Right lobe of liver (tissue), 6 donors: ENCODE results near the gene NF1. TPM values are rescaled to one million over a fixed set of nuclear protein-coding genes. Genes with fewer than 3 reads are reported as not detected.

Experiments used
- ATAC-seq, 4 donors: fragments of 200-7000 bp; cut with Tn5 transposase; one replicate each; pipeline ENCODE4 v1.9.1; 2020; ENCODE audit warnings: mild to moderate bottlenecking in 4 of 4, moderate library complexity in 4 of 4
- DNase-seq, 3 donors: peaks; one replicate each; pipeline ENCODE4 v3.0.0-alpha.2; 2020
- H3K27ac ChIP-seq, 3 donors: fragments of 200-600 bp; one replicate each; pipeline ENCODE4 v1.8.0; 2022
- H3K27me3 ChIP-seq, 2 donors: fragments of 200-600 bp; one replicate each; pipeline ENCODE4 v1.8.0; 2022
- H3K36me3 ChIP-seq, 4 donors: fragments of 200-600 bp; sonication (generic) in 1 of 4; one replicate each; pipeline versions ENCODE4 v1.5.1 to v1.8.0; 2017 to 2022; ENCODE audit warnings: control low read depth in 1 of 4
- H3K4me1 ChIP-seq, 4 donors: fragments of 200-600 bp; sonication (generic) in 1 of 4; one replicate each; pipeline versions ENCODE4 v1.5.1 to v1.8.0; 2017 to 2022; ENCODE audit warnings: control low read depth in 1 of 4
- H3K4me3 ChIP-seq, 3 donors: fragments of 200-600 bp; one replicate each; pipeline ENCODE4 v1.8.0; 2022
- H3K9me3 ChIP-seq, 4 donors: fragments of 200-600 bp; sonication (generic) in 1 of 4; one replicate each; pipeline versions ENCODE4 v1.5.1 to v1.8.0; 2017 to 2022; ENCODE audit warnings: control low read depth in 1 of 4
- POLR2A ChIP-seq: fragments of 450-650 bp; IDR thresholded peaks from one replicate; pipeline ENCODE4 v1.6.1; 2017; ENCODE audit warnings: antibody characterized with exemption, mild to moderate bottlenecking
- WGBS: methylation state at CpG from one replicate; pipeline ENCODE4 v1.1.6; 2018; ENCODE audit warnings: low coverage, low lambda C conversion rate; ENCODE audit not compliant: insufficient coverage; ENCODE audit errors: missing lambda C conversion rate; 5-methylcytosine and 5-hydroxymethylcytosine counted together
- intact Hi-C, 2 donors: fragments of 100-400 bp; cut with DNase I; formaldehyde crosslinking; loops; one replicate each; pipeline versions ENCODE4 v1.11.2 to v1.14.1; 2022
- total RNA-seq, 6 experiments: library from RNA; depleted of rRNA in 2 of 6; stranded (reverse); fragments of >200 nt in 2 of 6; fragmentation: NEBNext Ultra II Directional in 3 of 6; extraction: Animal tissue kit (Norgen Biotek cat#: 25700) in 3 of 6; gene quantifications; one replicate each; pipeline versions ENCODE4 v1.1.0 to v1.2.4, GENCODE V29; 2016 to 2023
- TF ChIP-seq, protein P1 (sequence below), 4 donors: fragments of 200-600 bp in 3 of 4; fragments of 450-650 bp in 1 of 4; IDR thresholded peaks; one replicate each; pipeline versions ENCODE4 v1.5.1 to v1.8.0; 2016 to 2022; ENCODE audit warnings: antibody characterized with exemption in 4 of 4, mild to moderate bottlenecking in 2 of 4
- donor health status: DM: no; HTN: yes; CAD: no.
- donor health status: DM: no; HTN: no; CAD: no.
- donor health status: DM: no; HTN: no; CAD: no.
- donor health status: DM: no; HTN: yes; CAD: no.
- donor health status: DM: no; HTN: yes; CAD: no.

The NF1 gene
- total RNA-seq, 6 experiments from 2014 or later = 26.6 to 35.3 (median 30.0) TPM

DNA sequence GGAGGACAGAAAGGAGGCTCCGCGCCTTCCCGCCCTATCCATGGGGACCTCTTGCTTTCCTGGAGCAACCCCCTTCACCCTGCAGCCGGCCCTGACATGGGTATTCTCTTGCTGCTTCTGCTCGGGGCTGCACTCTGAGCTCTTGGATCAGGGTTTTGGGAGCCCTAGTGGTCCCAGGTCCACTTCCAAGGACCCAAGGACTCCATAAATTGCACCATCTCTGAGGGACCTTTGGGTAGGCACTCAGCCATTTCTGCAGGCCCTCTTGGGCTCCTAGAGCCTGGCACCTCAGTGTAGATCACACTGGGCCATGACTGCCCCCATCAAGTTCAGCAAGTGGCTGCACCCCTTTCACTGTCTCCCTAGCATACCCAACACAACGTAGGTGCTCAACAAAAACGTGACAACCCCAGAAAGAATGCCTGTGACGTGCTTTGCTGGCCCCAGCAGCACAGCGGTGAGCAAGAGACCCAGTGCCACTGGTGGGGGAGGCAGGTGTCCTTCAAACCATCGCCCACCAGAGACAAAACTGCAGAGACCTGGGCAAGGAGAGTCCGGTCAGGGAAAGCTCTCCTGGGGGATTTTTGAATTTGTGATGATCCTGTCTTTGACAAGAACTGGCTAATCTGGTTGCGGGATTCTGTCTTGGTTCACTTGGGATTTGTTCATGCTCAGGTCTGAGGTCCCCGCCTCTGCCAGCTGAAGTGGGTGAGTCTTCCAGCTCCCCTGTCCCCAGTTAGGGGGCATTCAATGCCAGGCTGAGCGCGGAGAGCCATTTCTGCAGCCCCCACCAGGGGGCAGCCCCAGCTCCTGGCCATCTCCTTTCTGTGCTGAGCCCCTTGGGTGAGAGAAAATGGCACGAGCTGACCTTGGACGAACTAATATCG, 294.2 kb downstream of the NF1 start:
- DNase-seq (no peak), ATAC-seq (peak; percentile 41 to 61 (median 44))
- intact Hi-C loops = no loop called here
- no peaks in the 10 kb centered on the region for H3K27me3 ChIP-seq
- no peaks in the 10 kb centered on the region for H3K36me3 ChIP-seq
- no peak for TF ChIP-seq POLR2A
- TF ChIP-seq, protein P1, sequence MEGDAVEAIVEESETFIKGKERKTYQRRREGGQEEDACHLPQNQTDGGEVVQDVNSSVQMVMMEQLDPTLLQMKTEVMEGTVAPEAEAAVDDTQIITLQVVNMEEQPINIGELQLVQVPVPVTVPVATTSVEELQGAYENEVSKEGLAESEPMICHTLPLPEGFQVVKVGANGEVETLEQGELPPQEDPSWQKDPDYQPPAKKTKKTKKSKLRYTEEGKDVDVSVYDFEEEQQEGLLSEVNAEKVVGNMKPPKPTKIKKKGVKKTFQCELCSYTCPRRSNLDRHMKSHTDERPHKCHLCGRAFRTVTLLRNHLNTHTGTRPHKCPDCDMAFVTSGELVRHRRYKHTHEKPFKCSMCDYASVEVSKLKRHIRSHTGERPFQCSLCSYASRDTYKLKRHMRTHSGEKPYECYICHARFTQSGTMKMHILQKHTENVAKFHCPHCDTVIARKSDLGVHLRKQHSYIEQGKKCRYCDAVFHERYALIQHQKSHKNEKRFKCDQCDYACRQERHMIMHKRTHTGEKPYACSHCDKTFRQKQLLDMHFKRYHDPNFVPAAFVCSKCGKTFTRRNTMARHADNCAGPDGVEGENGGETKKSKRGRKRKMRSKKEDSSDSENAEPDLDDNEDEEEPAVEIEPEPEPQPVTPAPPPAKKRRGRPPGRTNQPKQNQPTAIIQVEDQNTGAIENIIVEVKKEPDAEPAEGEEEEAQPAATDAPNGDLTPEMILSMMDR (IDR thresholded peaks at IDR 0.05) = peak; percentile 43 to 53 (median 50)
- H3K9me3 ChIP-seq = no peaks in the 10 kb centered on the region
- no peak overlapping the region for H3K4me3 ChIP-seq
- H3K4me1 ChIP-seq = peaks cover 0 to 5% (median 0%) of the 10 kb centered on the region in 4 donors
- WGBS = 63% methylated on average over 7 of the region's 18 CpGs
- no peak overlapping the region for H3K27ac ChIP-seq

DNA sequence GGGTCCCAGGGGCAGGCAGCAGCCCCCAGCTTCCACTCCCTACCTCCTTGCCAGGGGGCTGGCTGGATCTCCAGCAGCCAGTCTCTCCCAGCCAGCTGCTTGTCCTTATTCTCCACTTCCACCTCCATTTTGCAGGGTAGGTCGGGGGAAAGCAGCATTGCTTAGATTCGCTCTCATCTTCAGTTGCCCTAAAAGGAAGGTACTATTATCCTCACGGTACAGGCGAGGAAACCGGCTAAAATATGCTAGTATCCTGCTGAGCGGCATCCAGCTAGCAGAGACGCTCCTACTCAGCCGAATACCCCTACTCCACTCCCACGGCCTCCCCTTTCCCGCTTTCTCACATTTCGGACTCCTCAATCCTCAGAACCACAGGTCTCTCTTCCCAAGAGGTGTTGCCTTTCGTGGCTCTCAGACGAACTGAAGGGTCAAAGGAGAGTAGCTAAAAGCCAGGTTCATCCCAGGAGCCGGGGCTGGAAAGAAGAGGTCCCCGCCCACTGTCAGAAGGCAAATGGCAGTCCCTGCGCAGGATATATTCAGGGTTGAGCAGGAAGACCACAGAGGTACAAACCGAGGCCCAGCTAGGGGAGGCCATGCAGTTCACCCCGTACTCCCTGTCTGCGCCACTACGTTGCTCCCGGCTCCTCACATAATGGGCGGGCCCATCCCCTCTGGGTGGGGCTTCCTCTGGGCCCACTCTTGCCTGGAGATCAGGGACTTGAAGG, 295.0 kb downstream of the NF1 start:
- peaks cover 0 to 5% (median 0%) of the 10 kb centered on the region in 4 donors for H3K4me1 ChIP-seq
- 61% methylated on average over 19 of the region's 22 CpGs for WGBS
- TF ChIP-seq, protein P1 (IDR thresholded peaks at IDR 0.05) = no peak
- TF ChIP-seq POLR2A = no peak

DNA sequence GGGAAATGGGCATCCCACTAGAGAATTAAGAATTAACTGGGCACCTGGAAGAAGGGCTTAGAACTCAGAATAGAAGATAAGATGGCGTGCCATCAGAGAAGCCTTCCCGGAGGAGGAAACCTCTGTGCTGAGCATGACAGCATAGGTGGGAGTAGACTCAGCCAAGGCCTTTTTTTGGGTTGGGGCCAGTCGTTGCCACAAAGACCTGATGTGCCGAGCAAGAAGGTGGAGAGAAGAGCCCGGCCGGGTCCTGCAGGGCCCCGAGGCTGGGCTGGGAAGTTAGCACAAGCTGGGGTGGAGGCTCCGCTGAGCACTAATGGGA, 295.6 kb downstream of the NF1 start:
- TF ChIP-seq, protein P1 (IDR thresholded peaks at IDR 0.05) = no peak
- no peak for TF ChIP-seq POLR2A
- H3K27me3 ChIP-seq = no peaks in the 10 kb centered on the region
- no peak overlapping the region for H3K4me3 ChIP-seq
- DNase-seq (peak in 1 of 3 donors; percentile 36), ATAC-seq (no peak)
- H3K27ac ChIP-seq = no peak overlapping the region
- peaks cover 0 to 5% (median 0%) of the 10 kb centered on the region in 4 donors for H3K4me1 ChIP-seq
- H3K36me3 ChIP-seq = no peaks in the 10 kb centered on the region
- intact Hi-C loops = loop anchor here in 1 of 2 donors (10.0 kb wide), 1 partner anchor 64 kb away; no protein-coding TSS in a partner anchor
- 90% methylated on average over 2 of the region's 8 CpGs for WGBS
- H3K9me3 ChIP-seq = no peaks in the 10 kb centered on the region

More for the DNA sequence above, 295.0 kb downstream of the NF1 start:
- Histone ChIP-seq H3K27ac (no peak overlapping the region), H3K4me3 (no peak overlapping the region), H3K36me3 (no peaks in the 10 kb centered on the region), H3K27me3 (no peaks in the 10 kb centered on the region), H3K9me3 (no peaks in the 10 kb centered on the region)
- ATAC-seq (no peak), DNase-seq (peak in 1 of 3 donors; percentile 37)
- intact Hi-C loops = loop anchor here in 1 of 2 donors (10.0 kb wide), 1 partner anchor 65 kb away; no protein-coding TSS in a partner anchor

DNA sequence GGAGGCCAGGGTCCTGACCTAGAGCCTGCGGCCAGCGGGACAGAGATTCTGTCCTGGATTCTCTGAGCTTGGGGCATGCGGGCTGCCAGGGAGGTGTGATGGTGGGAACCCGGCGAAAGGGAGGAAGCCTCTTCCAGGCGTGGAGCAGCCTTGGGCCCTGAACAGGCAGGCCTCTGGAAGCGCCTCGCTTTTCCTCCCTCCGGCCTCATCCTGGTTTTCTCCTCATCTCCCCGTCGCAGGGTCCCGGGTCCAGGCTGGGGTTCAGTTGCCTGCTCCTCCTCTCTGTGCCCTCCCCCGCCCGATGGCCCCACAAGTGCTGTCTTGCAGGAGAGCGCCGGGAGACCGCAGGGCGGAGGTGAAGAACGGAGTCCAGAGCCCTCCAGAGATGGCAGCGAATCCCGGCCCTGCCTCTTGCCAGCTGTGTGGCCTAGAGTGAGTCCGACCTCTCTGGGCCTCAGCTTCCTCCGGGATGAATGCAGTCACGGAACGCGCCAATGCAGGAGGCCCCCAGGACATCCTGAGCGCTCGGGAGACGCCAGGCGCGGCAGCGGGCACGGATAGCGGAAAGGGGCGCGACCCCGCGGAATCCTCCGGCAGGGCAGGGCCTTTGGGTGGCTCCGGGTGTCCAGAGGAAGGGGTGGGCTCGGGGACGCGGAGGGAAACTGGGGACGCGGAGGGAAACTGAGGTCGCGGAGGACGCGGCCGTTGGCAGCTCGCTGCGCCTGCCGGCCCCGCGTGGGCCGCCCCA, 296.1 kb downstream of the NF1 start:
- ATAC-seq (no peak), DNase-seq (peak in 1 of 3 donors; percentile 42)
- Histone ChIP-seq H3K4me3 (peak overlapping the region in 2 of 3 donors; percentile 18 to 33), H3K4me1 (peaks cover 0 to 5% (median 0%) of the 10 kb centered on the region in 4 donors), H3K9me3 (no peaks in the 10 kb centered on the region), H3K27me3 (no peaks in the 10 kb centered on the region), H3K27ac (no peak overlapping the region), H3K36me3 (no peaks in the 10 kb centered on the region)
- intact Hi-C loops = loop anchor here in 1 of 2 donors (10.0 kb wide), 1 partner anchor 64 kb away; no protein-coding TSS in a partner anchor
- 6% methylated on average over 12 of the region's 56 CpGs for WGBS
- no peak for TF ChIP-seq POLR2A
- TF ChIP-seq, protein P1 (IDR thresholded peaks at IDR 0.05) = no peak
